ENCODE results near the gene CACNA1H.

The CACNA1H gene

GRCh38 chr16:1143761-1144450 lies 9.0 kb upstream of the CACNA1H start:
- DNase-seq = no peak

- no peak for DNase-seq
These were observed 8.2 kb upstream of the CACNA1H start for GRCh38 chr16:1144476-1145382.

GRCh38 chr16:1145383-1146100 lies 7.4 kb upstream of the CACNA1H start:
- no peak for DNase-seq

GRCh38 chr16:1146409-1146808 lies 6.5 kb upstream of the CACNA1H start:
- no peak for DNase-seq

GRCh38 chr16:1147027-1147426 lies 5.9 kb upstream of the CACNA1H start:
- no peak for DNase-seq

GRCh38 chr16:1149101-1149636 lies 3.7 kb upstream of the CACNA1H start:
- no peak for DNase-seq

- DNase-seq = peak; percentile 8
These were observed 2.4 kb upstream of the CACNA1H start for GRCh38 chr16:1150511-1150982.

GRCh38 chr16:1151424-1152122 lies 1.3 kb upstream of the CACNA1H start:
- DNase-seq = no peak

- DNase-seq = peak; percentile 37
These were observed 725 bp upstream of the CACNA1H start for GRCh38 chr16:1152123-1152638.

GRCh38 chr16:1153480-1154160 lies 714 bp downstream of the CACNA1H start:
- no peak for DNase-seq

- DNase-seq = no peak
These were observed 1.5 kb downstream of the CACNA1H start for GRCh38 chr16:1154291-1154886.

- DNase-seq = no peak
These were observed 2.0 kb downstream of the CACNA1H start for GRCh38 chr16:1154887-1155331.

GRCh38 chr16:1155353-1156054 lies 2.6 kb downstream of the CACNA1H start:
- no peak for DNase-seq

- no peak for DNase-seq
These were observed 3.4 kb downstream of the CACNA1H start for GRCh38 chr16:1156055-1156982.

- no peak for DNase-seq
These were observed 4.2 kb downstream of the CACNA1H start for GRCh38 chr16:1156983-1157638.

- DNase-seq = no peak
These were observed 4.9 kb downstream of the CACNA1H start for GRCh38 chr16:1157639-1158455.

- no peak for DNase-seq
These were observed 5.8 kb downstream of the CACNA1H start for GRCh38 chr16:1158456-1159324.

Measured in activated effector memory CD4-positive, alpha-beta T cell treated with Interleukin-2 at 50 U/mL for 16 hours (primary cell).